ENCODE measurements around the gene CWC27. TPM values are rescaled to one million over a fixed set of nuclear protein-coding genes. Genes with fewer than 3 reads are reported as not detected.
A peak's percentile ranks its signal among the peaks of the same experiment; 100 is the strongest.

Gene CWC27
- total RNA-seq, 1 experiment from 2014 or later, result 32.9 TPM

DNA sequence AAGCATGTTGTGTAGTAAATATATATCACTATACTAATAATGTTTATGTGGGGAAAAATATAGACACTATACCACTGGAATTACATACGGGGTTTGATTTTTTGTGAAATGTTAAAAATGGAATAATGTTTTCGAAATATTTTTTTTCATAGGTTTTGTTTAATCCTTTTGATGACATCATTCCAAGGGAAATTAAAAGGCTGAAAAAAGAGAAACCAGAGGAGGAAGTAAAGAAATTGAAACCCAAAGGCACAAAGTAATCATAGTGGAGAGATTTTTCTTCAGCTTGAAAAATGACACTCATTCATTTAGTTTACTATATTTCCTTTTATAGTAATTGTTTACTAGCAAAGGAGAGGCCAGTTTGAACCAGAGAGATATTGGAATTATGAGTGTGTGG, 17.6 kb downstream of the CWC27 start:
- BruUV-seq (replicated peaks), result no TSS peak
- DNase-seq, result no peak
- no peaks in the 10 kb centered on the region for H3K4me1 Mint-ChIP-seq (ENCODE audit: low read depth, unreplicated experiment)
- H3K9me3 ChIP-seq, result no peaks in the 10 kb centered on the region
- POLR2A ChIA-PET, result no interaction called here
- H3K4me3 Mint-ChIP-seq (ENCODE audit: unreplicated experiment), result no peak overlapping the region
- H3K36me3 ChIP-seq (ENCODE audit: control insufficient read depth, insufficient read depth, low read length), result peaks cover 2% of the 10 kb centered on the region
- intact Hi-C loops (cut with micrococcal nuclease; ENCODE audit: unreplicated experiment), result loop anchor here (10.0 kb wide), 1 partner anchor 562 kb away; no protein-coding TSS in a partner anchor
- no peak overlapping the region for H3K4me3 ChIP-seq (ENCODE audit: low read depth, low read length)
- no peaks in the 10 kb centered on the region for H3K27me3 Mint-ChIP-seq (ENCODE audit: insufficient read depth, unreplicated experiment)
- H3K4me1 ChIP-seq, result no peaks in the 10 kb centered on the region
- peak overlapping the region; percentile 18 for H3K27ac Mint-ChIP-seq (ENCODE audit: unreplicated experiment)
- no peaks in the 10 kb centered on the region for H3K27me3 ChIP-seq (replicated peaks; ENCODE audit: control insufficient read depth, insufficient read depth, low read length)
- no peaks in the 10 kb centered on the region for H3K36me3 Mint-ChIP-seq (ENCODE audit: insufficient read depth, unreplicated experiment)
- TF ChIP-seq, protein P1, sequence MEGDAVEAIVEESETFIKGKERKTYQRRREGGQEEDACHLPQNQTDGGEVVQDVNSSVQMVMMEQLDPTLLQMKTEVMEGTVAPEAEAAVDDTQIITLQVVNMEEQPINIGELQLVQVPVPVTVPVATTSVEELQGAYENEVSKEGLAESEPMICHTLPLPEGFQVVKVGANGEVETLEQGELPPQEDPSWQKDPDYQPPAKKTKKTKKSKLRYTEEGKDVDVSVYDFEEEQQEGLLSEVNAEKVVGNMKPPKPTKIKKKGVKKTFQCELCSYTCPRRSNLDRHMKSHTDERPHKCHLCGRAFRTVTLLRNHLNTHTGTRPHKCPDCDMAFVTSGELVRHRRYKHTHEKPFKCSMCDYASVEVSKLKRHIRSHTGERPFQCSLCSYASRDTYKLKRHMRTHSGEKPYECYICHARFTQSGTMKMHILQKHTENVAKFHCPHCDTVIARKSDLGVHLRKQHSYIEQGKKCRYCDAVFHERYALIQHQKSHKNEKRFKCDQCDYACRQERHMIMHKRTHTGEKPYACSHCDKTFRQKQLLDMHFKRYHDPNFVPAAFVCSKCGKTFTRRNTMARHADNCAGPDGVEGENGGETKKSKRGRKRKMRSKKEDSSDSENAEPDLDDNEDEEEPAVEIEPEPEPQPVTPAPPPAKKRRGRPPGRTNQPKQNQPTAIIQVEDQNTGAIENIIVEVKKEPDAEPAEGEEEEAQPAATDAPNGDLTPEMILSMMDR (IDR thresholded peaks at IDR 0.05; ENCODE audit: insufficient read depth in 1 of 2, low read depth in 1 of 2, low read length in 1 of 2, severe bottlenecking in 1 of 2, unreplicated experiment in 1 of 2), result no peak
- no peaks in the 10 kb centered on the region for H3K9me3 Mint-ChIP-seq (ENCODE audit: unreplicated experiment)
- CTCF ChIA-PET, result no interaction called here

DNA sequence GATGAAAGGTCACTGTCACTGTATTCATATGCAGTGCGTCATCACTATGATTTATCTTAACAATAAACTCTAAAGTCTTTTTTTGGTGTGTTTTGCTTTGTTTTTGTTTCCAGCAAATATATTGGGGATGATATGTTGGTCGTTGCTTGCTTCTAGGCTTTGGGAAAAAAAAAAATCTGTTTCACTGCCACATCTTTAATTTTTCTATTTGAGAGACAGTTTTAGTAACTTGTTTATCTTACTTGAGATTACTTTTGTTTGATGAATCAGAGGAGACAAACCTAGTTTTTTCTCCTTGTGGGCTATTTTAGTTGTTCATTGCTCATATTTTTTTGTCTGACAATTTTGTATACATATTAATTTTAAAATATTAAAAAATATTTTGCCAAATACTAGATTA, 19.4 kb downstream of the CWC27 start:
- TF ChIP-seq, protein P1 (IDR thresholded peaks at IDR 0.05; ENCODE audit: insufficient read depth in 1 of 2, low read depth in 1 of 2, low read length in 1 of 2, severe bottlenecking in 1 of 2, unreplicated experiment in 1 of 2), result no peak
- Histone ChIP-seq H3K27me3 (replicated peaks; ENCODE audit: control insufficient read depth, insufficient read depth, low read length) (no peaks in the 10 kb centered on the region), H3K36me3 (ENCODE audit: control insufficient read depth, insufficient read depth, low read length) (peaks cover 2% of the 10 kb centered on the region), H3K9me3 (no peaks in the 10 kb centered on the region), H3K4me1 (peaks cover 13% of the 10 kb centered on the region), H3K4me3 (ENCODE audit: low read depth, low read length) (no peak overlapping the region)
- DNase-seq, result no peak
- Mint-ChIP-seq H3K4me3 (ENCODE audit: unreplicated experiment) (no peak overlapping the region), H3K27ac (ENCODE audit: unreplicated experiment) (no peak overlapping the region), H3K4me1 (ENCODE audit: low read depth, unreplicated experiment) (no peaks in the 10 kb centered on the region), H3K9me3 (ENCODE audit: unreplicated experiment) (no peaks in the 10 kb centered on the region), H3K36me3 (ENCODE audit: insufficient read depth, unreplicated experiment) (no peaks in the 10 kb centered on the region), H3K27me3 (ENCODE audit: insufficient read depth, unreplicated experiment) (no peaks in the 10 kb centered on the region)
- CTCF ChIA-PET, result no interaction called here
- POLR2A ChIA-PET, result no interaction called here
- BruUV-seq (replicated peaks), result no TSS peak
- intact Hi-C loops (cut with micrococcal nuclease; ENCODE audit: unreplicated experiment), result loop anchor here (10.0 kb wide), 1 partner anchor 563 kb away; no protein-coding TSS in a partner anchor

DNA sequence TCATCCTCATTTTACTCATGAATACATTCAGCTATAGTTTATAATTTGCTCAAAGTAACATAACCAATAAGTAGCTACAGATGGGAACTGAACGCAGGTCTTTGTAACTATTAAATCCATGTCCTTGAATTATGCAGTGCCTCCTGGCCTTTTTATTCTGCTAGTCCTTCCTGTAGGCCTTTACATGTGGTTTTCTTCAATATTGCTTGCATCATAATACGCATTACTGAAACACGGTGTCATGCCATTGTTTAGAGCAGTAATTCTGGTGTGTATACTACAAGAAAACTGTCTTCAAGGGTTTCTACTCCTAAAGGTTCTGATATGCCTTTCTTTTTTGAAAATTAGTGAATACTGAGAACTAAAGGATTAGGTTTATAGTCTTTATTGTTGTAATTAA, 20.7 kb downstream of the CWC27 start:
- no peaks in the 10 kb centered on the region for H3K9me3 Mint-ChIP-seq (ENCODE audit: unreplicated experiment)
- Histone ChIP-seq H3K4me3 (ENCODE audit: low read depth, low read length) (no peak overlapping the region), H3K9me3 (no peaks in the 10 kb centered on the region), H3K27me3 (replicated peaks; ENCODE audit: control insufficient read depth, insufficient read depth, low read length) (no peaks in the 10 kb centered on the region), H3K4me1 (peaks cover 13% of the 10 kb centered on the region), H3K36me3 (ENCODE audit: control insufficient read depth, insufficient read depth, low read length) (peaks cover 2% of the 10 kb centered on the region)
- H3K4me1 Mint-ChIP-seq (ENCODE audit: low read depth, unreplicated experiment), result no peaks in the 10 kb centered on the region
- TF ChIP-seq, protein P1 (IDR thresholded peaks at IDR 0.05; ENCODE audit: insufficient read depth in 1 of 2, low read depth in 1 of 2, low read length in 1 of 2, severe bottlenecking in 1 of 2, unreplicated experiment in 1 of 2), result no peak
- intact Hi-C loops (cut with micrococcal nuclease; ENCODE audit: unreplicated experiment), result loop anchor here (10.0 kb wide), 1 partner anchor 565 kb away; no protein-coding TSS in a partner anchor
- H3K36me3 Mint-ChIP-seq (ENCODE audit: insufficient read depth, unreplicated experiment), result no peaks in the 10 kb centered on the region
- ChIA-PET POLR2A (no interaction called here), CTCF (no interaction called here)
- no peak overlapping the region for H3K4me3 Mint-ChIP-seq (ENCODE audit: unreplicated experiment)
- no peak for DNase-seq
- no peaks in the 10 kb centered on the region for H3K27me3 Mint-ChIP-seq (ENCODE audit: insufficient read depth, unreplicated experiment)
- BruUV-seq (replicated peaks), result no TSS peak
- no peak overlapping the region for H3K27ac Mint-ChIP-seq (ENCODE audit: unreplicated experiment)
